ENCODE measurements around the gene MRE11.
"Not testable (repeated sequence)": the region's sequence is repeated elsewhere in the genome, so short reads cannot be mapped to it uniquely, and the experiment has no call there.

The MRE11 gene

GRCh38 chr11:94398101-94398500 lies 95.5 kb downstream of the MRE11 start:
- Histone ChIP-seq H3K4me3 (ENCODE audit: low read depth, low read length) (no peak overlapping the region), H3K27me3 (ENCODE audit: control insufficient read depth, insufficient read depth, low read length) (peaks cover 39% of the 10 kb centered on the region), H3K4me1 (ENCODE audit: control insufficient read depth, insufficient read depth, low read length) (peaks cover 4% of the 10 kb centered on the region; the same call in 1 of the 2 replicates), H3K9ac (ENCODE audit: low read depth, low read length) (no peak overlapping the region), H3K9me3 (ENCODE audit: control insufficient read depth, insufficient read depth, low read length) (no peaks in the 10 kb centered on the region), H3K27ac (ENCODE audit: low read depth, low read length) (no peak overlapping the region), H3K36me3 (ENCODE audit: control insufficient read depth, insufficient read depth, low read length) (no peaks in the 10 kb centered on the region)

DNA sequence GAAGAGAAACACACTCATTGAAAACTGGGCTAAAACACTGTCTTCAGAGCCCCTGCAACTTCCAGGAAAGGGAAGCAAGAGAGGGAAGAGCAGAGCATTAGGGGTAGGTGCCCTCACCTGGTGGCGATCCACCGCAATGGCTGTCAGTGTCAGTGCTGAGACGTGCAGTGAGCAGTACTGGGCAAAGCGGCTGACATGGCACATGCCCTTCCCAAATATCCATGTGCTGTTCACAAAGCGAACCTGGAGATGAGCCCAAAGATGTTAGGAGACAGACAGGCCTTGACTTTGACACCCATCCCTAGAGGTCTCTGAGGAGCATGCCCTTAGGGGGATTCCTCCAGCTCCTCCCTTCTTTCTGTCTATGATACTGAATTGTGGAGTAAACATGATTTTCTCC lies 97.4 kb downstream of the MRE11 start:
- H3K9me3 ChIP-seq (ENCODE audit: control insufficient read depth, insufficient read depth, low read length) = no peaks in the 10 kb centered on the region
- no peak overlapping the region for H3K4me3 ChIP-seq (ENCODE audit: low read depth, low read length)
- H3K27me3 ChIP-seq (ENCODE audit: control insufficient read depth, insufficient read depth, low read length) = peaks cover 25% of the 10 kb centered on the region
- H3K9ac ChIP-seq (ENCODE audit: low read depth, low read length) = no peak overlapping the region
- H3K4me1 ChIP-seq (ENCODE audit: control insufficient read depth, insufficient read depth, low read length) = no peaks in the 10 kb centered on the region
- no peak overlapping the region for H3K27ac ChIP-seq (ENCODE audit: low read depth, low read length)
- no peaks in the 10 kb centered on the region for H3K36me3 ChIP-seq (ENCODE audit: control insufficient read depth, insufficient read depth, low read length)

GRCh38 chr11:94391937-94392336 lies 101.7 kb downstream of the MRE11 start:
- H3K36me3 ChIP-seq (ENCODE audit: control insufficient read depth, insufficient read depth, low read length); H3K27me3 ChIP-seq (ENCODE audit: control insufficient read depth, insufficient read depth, low read length); H3K27ac ChIP-seq (ENCODE audit: low read depth, low read length); H3K4me1 ChIP-seq (ENCODE audit: control insufficient read depth, insufficient read depth, low read length); H3K4me3 ChIP-seq (ENCODE audit: low read depth, low read length); H3K9me3 ChIP-seq (ENCODE audit: control insufficient read depth, insufficient read depth, low read length); H3K9ac ChIP-seq (ENCODE audit: low read depth, low read length): not testable (repeated sequence)

GRCh38 chr11:94379613-94380012 lies 114.0 kb downstream of the MRE11 start:
- Histone ChIP-seq H3K36me3 (ENCODE audit: control insufficient read depth, insufficient read depth, low read length) (no peaks in the 10 kb centered on the region), H3K4me3 (ENCODE audit: low read depth, low read length) (no peak overlapping the region), H3K4me1 (ENCODE audit: control insufficient read depth, insufficient read depth, low read length) (no peaks in the 10 kb centered on the region), H3K27ac (ENCODE audit: low read depth, low read length) (no peak overlapping the region), H3K9me3 (ENCODE audit: control insufficient read depth, insufficient read depth, low read length) (no peaks in the 10 kb centered on the region), H3K27me3 (ENCODE audit: control insufficient read depth, insufficient read depth, low read length) (no peaks in the 10 kb centered on the region), H3K9ac (ENCODE audit: low read depth, low read length) (no peak overlapping the region)

GRCh38 chr11:94376841-94377240 lies 116.8 kb downstream of the MRE11 start:
- no peak overlapping the region for H3K4me3 ChIP-seq (ENCODE audit: low read depth, low read length)
- no peak overlapping the region for H3K9ac ChIP-seq (ENCODE audit: low read depth, low read length)
- H3K9me3 ChIP-seq (ENCODE audit: control insufficient read depth, insufficient read depth, low read length) = no peaks in the 10 kb centered on the region
- no peaks in the 10 kb centered on the region for H3K4me1 ChIP-seq (ENCODE audit: control insufficient read depth, insufficient read depth, low read length)
- H3K36me3 ChIP-seq (ENCODE audit: control insufficient read depth, insufficient read depth, low read length) = no peaks in the 10 kb centered on the region
- H3K27me3 ChIP-seq (ENCODE audit: control insufficient read depth, insufficient read depth, low read length) = no peaks in the 10 kb centered on the region
- no peak overlapping the region for H3K27ac ChIP-seq (ENCODE audit: low read depth, low read length)

DNA sequence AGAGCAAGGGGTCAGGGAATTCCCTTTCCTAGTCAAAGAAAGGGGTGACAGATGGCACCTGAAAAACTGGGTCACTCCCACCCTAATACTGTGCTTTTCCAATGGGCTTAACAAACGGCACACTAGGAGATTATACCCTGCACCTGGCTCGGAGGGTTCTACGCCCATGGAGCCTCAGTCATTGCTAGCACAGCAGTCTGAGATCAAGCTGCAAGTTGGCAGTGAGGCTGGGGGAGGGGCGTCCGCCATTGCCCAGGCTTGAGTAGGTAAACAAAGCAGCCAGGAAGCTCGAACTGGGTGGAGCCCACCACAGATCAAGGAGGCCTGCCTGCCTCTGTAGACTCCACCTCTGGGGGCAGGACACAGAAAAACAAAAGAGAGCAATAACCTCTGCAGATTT lies 123.1 kb downstream of the MRE11 start:
- not testable (repeated sequence) for H3K27ac ChIP-seq (ENCODE audit: low read depth, low read length); H3K27me3 ChIP-seq (ENCODE audit: control insufficient read depth, insufficient read depth, low read length); H3K9ac ChIP-seq (ENCODE audit: low read depth, low read length); H3K4me3 ChIP-seq (ENCODE audit: low read depth, low read length); H3K4me1 ChIP-seq (ENCODE audit: control insufficient read depth, insufficient read depth, low read length); H3K9me3 ChIP-seq (ENCODE audit: control insufficient read depth, insufficient read depth, low read length); H3K36me3 ChIP-seq (ENCODE audit: control insufficient read depth, insufficient read depth, low read length)
